NCI-H2171 treated with DMSO at 0.1 percent for 48 hours (cell line): ENCODE results near the gene MOB1A.
"Not testable (repeated sequence)": the region's sequence is repeated elsewhere in the genome, so short reads cannot be mapped to it uniquely, and the experiment has no call there.

Experiments
- DNase-seq: peaks from one replicate; lab custom pipeline; 2025; lab: John Stamatoyannopoulos, UW

Gene MOB1A

DNA sequence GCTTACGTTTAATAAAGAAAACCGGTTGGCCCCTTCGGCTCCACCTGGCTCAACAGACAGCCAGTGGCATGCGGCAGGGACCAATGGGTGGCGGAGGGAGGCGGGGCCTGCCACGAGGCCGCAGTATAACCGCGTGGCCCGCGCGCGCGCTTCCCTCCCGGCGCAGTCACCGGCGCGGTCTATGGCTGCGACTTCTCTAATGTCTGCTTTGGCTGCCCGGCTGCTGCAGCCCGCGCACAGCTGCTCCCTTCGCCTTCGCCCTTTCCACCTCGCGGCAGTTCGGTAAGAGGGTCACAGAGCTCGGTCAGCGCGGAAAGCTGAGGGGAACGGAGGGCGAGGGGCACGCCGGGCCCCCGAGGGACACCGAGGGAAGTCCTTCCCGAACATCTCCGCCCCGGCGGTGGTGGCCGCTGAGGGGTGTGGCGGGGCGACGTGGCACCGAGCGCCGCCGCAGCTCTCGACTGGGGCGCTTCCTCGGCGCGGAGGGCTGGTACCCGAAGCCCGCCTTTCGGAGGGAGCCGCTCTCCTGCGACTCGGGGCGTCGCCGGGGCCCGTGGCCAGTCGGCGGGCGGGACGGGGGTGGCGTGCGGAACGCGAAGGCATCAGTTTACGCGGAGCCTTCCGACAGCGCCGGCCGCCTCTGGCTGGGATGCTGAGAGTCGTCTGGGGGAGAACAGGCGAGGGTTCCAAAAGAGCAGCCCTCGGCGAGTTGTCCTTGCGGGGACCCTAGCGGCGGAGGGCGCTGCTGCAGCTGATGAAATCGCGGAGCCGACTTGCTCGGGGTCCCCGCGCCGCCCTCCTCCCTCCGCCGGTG is 20.0 kb upstream of the MOB1A start, which contains the start of gene MTHFD2:
TSS of gene MTHFD2 (plus strand) at position 155 of the 814 bp plus-strand sequence. CDS start at position 182, 27 bp downstream.
- peak; percentile 95 for DNase-seq

DNA sequence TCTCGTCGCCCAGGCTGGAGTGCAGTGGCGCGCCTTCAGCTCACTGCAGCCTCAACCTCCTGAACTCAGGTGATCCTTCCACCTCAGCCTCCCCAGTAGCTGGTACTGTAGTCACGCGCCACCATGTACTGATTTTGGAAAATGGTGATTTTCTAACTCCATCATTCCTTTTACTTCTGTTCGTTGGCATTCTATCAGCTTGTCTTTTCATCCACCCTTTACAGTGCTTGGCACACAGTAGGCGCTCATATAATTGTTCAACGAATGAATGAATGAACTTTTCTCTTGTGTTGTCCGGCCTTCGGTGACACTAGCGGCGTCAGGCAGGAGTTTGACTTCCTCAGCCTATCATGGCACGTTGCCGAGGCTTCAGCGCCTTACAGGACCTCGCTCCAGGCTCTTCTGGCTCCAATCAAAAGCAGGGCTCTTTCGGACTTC is 19.4 kb upstream of the MOB1A start:
- no peak for DNase-seq

DNA sequence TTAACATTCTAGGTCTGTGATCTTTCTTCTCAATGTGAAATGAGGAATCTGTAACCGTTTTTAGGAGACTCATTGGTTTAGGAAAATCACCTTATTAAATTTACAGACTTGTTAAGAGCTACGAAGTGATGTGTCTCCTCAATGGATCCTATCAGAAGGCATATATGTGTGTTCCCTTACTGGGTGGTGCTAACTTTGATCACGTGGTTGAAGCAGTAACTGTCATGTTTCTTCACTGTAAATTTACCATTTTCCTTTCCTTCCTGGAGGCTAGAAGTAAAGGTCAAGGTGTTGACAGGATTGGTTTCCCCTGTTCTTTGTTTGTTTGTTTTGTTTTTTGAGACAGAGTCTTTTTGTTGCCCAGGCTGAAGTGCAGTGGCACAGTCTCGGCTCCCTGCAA is 18.4 kb upstream of the MOB1A start:
- no peak for DNase-seq

DNA sequence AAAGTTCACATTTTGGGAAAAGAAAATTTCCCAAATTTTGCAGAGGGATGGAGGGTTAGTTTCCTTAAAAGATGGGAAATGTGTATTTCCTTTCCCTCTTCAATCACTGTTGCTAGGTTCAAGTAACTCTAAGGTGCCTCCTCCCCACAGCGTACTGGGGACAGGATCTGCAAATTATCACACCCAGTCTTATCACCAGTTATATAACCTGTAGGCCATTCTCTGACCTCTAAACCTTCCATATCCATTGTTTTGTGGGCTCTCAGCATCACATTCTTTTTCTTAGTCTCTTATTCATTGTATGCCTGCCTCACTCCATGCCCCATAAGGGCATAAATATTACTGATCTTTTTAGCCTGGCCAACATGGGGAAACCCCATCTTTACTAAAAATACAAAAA is 16.1 kb upstream of the MOB1A start:
- DNase-seq = no peak

DNA sequence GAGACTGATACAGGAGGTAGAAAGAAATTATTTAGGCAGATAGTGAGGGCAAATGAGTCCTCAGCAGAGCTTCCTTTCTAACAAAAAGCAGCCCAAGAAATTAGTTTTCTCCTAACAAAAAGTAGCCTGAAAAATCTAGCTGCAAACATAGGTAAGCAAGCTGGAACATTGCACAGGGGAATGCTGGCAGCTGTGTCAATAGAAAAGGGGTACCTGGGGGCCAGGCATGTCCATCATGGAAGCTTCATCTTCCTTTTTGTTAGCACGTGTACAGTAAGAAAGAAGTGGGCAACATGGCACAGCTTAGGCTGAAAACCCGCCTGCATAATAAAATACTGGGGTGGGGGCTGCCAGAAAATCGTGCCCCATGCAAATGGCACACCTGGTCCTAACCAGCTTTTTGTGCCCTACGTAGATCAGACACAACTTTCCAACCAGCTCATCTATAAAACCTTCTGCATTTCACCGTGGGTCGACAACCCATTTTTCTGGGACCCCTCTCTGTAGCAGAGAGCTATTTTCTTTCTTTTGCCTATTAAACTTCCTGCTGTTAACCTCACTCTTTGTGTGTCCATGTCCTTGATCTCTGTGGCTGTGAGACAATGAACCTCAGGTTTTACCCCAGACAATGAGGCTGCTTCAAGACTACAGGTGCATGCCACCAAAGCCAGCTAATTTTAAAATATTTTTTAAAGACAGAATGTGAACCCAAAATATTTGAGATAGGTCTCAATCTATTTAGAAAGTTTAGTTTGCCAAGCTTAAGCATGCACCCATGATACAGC is 13.1 kb upstream of the MOB1A start:
- no peak for DNase-seq

DNA sequence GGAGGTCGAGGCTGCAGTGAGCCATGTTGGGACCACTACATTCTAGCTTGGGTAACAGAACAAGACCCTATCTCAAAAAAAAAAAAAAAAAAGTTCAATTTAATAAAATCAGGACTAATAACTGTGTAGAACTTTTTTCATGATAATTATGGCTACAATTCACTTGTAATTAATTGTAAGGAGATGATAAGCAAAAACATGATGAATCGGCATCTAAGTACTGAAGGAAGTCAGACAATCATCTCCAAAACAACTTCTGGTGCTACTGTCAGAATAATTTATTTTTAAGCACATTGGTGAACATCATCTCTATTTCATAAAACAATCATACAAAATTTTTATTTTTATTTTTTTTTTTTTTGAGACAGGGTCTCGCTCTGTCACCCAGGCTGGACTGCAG is 10.0 kb upstream of the MOB1A start:
- no peak for DNase-seq

DNA sequence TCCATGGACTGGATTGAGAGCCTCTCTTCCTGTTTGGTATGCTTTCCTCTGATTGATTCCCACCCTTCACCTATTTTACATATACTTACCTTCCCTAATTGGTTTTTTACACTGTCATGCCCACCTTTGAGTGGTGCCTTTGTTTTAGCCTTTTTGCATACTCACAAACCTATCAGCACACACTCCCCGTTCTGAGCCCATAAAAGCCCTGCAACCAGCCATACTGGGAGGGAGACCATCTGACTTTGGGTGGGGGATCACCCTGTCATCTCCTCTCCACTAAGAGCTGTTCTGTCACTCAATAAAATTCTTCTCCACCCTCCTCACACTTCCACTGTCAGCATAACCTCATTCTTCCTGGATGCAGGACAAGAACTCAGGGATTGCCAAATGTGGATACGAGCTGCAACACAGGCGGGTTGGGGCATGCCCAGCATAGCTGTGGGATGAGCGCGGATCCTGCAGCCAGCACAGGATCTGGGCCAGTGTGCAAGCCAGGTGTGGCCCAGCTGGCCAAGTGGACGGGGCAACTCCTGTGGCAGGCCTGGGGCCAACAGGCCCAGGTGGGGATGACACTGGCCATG is 9.4 kb upstream of the MOB1A start:
- DNase-seq = peak; percentile 55

DNA sequence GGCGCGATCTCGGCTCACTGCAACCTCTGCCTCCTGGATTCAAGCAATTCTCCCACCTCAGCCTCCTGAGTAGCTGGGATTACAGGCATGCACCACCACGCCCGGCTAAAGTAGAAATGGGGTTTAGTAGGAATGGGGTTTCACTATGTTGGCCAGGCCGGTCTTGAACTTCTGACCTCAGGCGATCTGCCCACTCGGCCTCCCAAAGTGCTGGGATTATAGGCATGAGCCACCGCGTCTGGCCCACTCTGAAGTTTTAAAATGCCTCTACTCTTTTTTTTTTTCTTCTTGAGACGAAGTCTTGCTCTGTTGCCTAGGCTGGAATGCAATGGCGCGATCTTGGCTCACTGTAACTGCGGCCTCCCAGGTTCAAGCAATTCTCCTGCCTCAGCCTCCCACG is 8.0 kb upstream of the MOB1A start:
- not testable (repeated sequence) for DNase-seq

DNA sequence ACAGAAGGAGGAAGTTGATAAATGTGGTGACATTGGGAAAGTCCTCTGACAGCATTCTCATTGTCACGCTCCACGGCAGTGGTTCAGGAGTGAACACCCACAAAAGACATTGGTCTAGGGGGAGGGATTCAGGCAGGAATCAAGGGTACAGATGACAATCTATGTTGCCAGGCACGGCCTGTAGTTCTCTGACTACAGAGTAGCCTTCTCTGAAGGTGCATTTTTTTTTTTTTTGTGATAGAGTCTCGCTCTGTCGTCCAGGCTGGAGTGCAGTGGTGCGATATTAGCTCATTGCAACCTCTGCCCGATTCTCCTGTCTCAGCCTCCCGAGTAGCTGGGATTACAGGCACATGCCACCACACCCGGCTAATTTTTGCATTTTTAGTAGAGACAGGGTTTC is 7.4 kb upstream of the MOB1A start:
- DNase-seq = no peak

DNA sequence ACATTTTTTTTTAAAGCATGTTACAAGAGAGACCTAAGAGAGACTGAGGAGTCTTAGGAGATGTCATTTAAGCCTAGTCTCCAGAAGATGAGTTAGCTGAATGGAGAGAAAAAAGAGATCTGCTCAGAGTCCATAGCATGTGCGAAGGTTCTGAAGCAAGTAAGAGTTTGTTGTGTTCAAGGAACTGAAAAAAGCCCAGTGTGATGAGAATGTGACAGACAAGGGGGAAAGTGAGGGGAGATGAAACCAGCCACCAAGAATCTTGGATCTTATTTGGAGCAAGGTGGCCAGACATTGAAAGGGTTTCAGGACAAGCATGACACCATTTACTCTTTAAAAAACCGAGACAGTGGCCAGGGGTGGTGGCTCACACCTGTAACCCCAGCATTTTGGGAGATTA is 5.2 kb upstream of the MOB1A start:
- no peak for DNase-seq

DNA sequence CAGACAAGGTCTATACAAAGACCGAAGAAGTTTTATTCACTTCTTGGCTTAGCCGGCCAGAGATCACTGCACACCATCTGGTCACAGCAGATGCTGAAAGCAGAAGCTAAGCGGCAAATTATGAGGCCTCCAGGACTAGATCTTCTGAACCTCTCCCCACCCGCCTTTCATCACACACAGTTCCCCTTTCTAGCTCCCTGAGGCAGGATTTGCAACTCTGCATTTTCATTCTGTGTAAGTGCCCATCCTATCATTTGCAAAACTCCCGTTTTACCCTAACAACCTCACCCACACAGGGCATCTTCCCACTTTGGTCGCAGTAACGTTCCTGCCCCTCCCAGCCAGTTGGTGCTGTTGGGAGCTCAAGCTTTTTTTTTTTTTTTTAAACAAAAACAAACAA is 3.1 kb upstream of the MOB1A start:
- DNase-seq = peak; percentile 95

DNA sequence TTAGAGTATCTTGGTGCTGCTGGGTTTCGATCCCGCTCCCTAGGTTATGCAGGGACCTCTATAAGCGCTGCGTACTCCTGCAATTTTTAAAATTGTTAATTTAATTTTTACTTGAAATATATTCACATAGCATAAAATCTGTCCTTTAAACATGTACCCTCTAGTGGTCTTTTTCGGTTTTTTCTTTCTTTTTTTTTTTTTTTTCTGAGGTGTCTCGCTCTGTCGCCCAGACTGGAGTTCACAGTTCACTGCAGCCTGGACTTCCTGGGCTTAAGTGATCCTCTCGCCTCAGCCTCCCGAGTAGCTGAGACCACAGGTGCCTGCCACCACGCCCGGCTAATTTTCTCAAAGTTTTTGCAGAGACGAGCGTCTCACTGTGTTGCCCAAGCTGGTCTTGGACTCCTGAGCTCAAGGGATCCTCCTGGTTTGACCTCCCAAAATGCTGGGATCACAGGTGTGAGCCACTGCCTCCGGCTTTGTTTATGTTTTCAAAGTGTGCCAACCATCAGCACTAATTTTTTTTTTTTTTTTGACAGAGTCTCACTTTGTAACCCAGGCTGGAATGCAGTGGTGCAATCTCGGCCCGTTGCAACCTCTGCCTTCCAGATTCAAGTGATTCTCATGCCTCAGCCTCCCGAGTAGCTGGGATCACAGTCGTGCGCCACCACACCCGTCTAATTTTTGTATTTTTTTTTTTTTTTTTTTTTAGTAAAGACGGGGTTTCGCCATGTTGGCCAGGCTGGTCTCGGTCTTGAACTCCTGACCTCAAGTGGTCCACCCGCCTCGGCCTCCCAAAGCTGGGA is 585 bp upstream of the MOB1A start:
- no peak for DNase-seq

DNA sequence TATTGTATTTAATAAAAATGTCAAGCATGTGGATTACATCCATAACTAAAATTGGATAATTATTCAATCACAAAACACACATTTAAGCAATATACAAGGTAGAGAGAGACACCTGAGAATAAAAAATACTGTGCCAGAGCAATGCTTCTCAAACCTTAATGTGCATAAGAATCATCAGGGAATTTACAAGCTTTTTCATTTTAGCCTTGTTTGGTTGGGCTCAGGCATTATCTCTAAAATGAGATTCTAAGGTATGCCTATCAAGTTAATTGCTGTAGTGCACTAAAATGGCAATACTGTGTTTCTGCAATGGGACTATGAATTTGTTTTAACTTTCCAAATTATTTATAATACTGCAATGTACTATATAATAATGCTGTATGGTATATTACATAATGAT is 983 bp downstream of the MOB1A start:
- DNase-seq = no peak

DNA sequence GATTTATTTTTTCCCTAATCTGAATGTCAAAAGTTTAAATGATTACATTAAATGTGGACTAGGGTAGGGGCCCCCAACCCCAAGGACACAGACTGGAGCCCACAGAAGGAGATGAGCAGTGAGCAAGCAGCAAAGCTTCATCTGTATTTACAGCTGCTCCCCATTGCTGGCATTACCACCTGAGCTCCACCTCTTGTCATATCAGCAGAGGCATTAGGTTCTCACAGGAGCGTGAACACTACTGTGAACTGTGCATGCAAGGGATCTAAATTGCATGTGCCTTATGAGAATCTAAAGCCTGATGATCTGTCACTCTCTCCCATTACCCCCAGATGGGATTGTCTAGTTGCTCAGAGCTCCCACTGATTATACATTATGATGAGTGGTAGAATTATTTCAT is 3.8 kb downstream of the MOB1A start:
- no peak for DNase-seq

DNA sequence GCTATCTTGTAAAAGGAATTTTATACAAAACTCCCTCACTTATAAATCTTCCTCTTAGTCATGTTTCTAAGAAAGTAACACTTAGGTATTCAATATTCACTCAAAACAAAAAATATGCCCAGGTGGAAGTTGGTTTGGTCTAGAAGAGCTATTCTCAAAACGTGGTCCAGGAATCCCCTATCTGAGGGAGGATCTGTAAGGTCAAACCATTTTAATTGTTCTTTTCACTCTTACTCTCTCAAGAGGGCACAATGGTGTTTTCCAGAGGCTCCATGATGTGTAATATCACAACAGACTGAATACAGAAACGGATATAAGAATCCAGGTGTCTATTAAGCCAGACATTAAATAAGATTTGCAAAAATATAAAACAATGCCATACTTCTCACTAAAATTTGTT is 9.9 kb downstream of the MOB1A start:
- no peak for DNase-seq

DNA sequence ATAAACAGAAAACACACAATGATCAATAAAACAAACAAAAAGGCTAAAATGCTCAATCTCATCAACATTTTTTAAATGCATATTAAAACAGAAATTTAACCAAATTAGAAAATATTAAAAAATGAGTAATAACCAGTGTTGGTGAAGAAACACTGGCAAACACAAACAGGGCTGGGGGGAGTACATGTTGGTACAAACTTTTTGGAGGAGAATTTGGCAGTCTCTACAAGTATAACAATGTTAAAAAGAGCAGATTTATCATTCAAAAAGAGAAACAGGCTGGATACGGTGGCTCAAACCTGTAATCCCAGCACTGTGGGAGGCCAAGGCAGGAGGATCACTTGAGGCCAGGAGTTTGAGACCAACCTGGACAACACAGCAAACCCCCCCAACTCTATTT is 13.9 kb downstream of the MOB1A start:
- DNase-seq = no peak

DNA sequence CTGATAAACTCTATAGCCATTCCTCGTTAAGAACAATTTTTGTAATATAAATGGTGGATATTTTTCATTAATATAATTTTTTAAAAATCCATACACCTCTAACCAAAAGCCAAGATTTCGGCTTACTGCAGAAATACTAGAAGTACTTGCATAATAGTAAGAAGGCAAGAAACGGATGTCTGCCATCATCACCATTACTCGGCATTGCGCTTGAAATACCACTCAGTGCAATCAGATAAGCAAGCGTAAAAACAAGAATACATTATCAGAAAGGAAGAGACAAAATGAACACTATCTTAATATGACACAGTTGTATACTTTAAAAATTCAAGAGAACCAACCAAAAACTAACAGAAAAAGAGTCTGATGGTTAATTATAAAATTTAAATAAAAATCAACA is 15.7 kb downstream of the MOB1A start:
- DNase-seq = no peak

DNA sequence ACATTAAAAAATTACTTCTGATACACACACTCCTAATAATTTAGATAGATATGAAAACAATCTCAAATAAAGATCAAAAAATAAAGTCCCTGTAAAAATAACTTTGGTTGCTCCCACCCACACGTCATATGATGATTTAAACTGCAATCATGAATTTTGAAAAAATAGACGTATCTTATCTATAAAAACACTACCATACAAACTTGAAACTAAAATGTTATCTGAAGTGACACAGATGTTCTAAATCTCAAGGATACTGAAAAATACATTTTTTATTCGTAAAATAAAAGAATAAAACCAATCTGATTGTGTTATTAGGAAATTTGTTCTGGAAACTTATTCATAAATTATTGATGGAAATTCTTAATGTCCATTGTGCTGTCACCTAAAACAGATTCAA is 22.8 kb downstream of the MOB1A start:
- DNase-seq = no peak

DNA sequence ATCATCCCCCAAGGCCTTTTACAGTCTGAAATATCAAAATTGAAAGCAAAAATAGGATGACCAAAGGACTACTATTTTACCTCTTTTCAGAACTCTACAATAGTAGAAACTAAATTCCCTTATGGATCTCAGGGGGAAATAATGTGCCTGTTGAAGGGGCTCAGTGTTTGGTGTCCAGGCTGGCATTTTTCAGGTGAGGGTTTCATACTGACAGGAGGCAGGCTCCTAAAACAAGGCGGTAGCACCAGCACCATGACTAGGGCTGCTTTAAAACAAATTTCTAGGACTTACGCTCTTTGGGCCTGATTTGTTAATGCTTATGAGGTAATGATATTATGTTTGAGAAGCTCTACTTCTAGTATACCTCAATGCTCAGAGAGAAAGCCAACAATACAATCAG is 25.7 kb downstream of the MOB1A start:
- DNase-seq = no peak

DNA sequence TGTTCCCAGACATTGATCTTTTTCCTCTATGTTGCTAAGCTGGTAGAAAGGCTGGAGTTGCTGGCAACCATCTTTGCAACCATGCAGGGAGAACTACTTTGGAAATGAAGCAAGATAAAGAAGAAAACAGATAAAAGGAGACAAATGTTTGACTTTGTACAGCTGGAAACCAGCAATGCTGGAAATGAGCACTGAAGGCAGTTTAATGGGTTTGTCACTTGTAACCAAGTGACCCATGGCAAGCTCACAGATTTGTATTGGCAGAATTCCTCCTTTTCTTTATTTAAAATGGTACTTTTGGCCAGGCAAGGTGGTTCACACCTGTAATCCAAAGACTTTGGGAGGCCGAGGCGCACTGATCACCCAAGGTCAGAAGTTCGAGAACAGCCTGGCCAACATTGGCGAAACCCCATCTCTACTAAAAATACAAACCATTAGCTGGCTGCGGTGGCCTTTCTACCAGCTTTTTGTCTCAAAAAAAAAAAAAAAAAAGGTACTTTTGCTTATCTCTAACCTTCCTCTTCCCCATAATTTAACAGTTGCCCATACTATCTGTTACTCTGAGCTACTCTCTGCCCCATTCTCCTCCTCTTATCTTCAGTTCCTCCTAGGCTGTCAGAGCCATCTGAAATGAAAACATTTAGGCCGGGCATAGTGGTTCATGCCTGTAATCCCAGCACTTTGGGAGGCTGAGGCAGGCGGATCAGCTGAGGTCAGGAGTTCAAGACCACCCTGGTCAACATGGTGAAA is 28.9 kb downstream of the MOB1A start:
- DNase-seq = no peak

DNA sequence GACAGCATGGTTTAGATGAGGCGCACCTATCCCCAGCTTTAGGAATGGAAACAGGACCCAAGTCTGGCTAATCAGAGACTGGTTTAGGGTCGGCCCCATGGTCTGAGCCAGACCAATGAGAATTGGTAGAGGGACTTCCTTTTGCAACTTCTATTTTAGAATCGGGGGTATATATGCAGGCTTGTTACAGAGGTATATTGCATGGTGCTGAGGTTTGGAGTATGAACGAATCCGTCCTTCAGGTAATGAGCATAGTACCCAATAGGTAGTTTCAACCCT is 29.5 kb downstream of the MOB1A start:
- no peak for DNase-seq
